ENCODE results near the gene KIF26A.

GRCh38 chr14:104217486-104218360 lies 79.3 kb downstream of the KIF26A start:
- TF ChIP-seq POLR2A (IDR thresholded peaks at IDR 0.05; ENCODE audit: low read length), result no peak
- no peak for TF ChIP-seq GATA1 (IDR thresholded peaks at IDR 0.05; ENCODE audit: low read depth, low read length)
